Kidney epithelial cell (primary cell): ENCODE data around the gene ERBB3. TPM values are rescaled to one million over a fixed set of nuclear protein-coding genes. Genes with fewer than 3 reads are reported as not detected.
"Not testable (repeated sequence)": the region's sequence is repeated elsewhere in the genome, so short reads cannot be mapped to it uniquely, and the experiment has no call there.

ENCODE experiments used
- DNase-seq: peaks from one replicate; pipeline ENCODE4 v3.0.0-alpha.2; 2010; ENCODE audit warnings: low read depth
- H3K27me3 ChIP-seq: 2 replicates; pipeline ENCODE4 v1.6.0; 2011; ENCODE audit warnings: low read length; ENCODE audit not compliant: control insufficient read depth, insufficient read depth
- H3K36me3 ChIP-seq: 2 replicates; pipeline ENCODE4 v1.5.1; 2011; ENCODE audit warnings: low read length; ENCODE audit not compliant: control insufficient read depth, insufficient read depth
- H3K4me3 ChIP-seq: 2 replicates; pipeline ENCODE4 v1.5.1; 2011; ENCODE audit warnings: low read depth, mild to moderate bottlenecking, control low read depth, low read length
- total RNA-seq: library from RNA; depleted of rRNA; stranded (reverse); fragments of >200 nt; gene quantifications from 2 replicates; pipeline ENCODE4 v1.2.3, GENCODE V29; 2015
- TF ChIP-seq, protein P1 (sequence below): IDR thresholded peaks from 2 replicates; pipeline ENCODE4 v1.5.1; 2011; ENCODE audit warnings: mild to moderate bottlenecking, moderate library complexity, low read length, control low read depth, inconsistent platforms; ENCODE audit not compliant: insufficient read depth, poor library complexity, severe bottlenecking

Gene ERBB3
- total RNA-seq, 1 donor from 2014 or later: 17.3 TPM

DNA sequence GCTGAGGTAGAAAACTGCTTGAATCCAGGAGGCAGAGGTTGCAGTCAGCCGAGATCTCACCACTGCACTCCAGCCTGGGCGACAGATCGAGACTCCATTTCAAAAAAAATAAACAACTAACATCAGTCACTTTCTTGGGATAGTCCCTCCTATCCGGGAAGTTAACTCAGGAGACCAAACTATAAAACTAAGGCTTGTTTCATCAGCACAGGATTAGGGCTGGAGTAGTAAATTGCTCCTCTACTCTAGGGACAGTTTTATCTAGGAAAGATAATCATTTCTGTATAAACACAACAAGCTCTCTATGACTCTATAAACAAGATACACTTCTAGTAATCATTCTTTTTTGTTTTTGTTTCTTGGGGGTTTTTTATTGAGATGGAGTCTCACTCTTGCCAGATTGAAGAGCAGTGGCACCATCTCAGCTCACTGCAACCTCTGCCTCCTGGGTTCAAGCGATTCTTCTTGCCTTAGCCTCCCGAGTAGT, 26.5 kb upstream of the ERBB3 start:
- Histone ChIP-seq H3K4me3 (no peak overlapping the region), H3K27me3 (no peaks in the 10 kb centered on the region), H3K36me3 (no peaks in the 10 kb centered on the region)
- no peak for DNase-seq
- TF ChIP-seq, protein P1, sequence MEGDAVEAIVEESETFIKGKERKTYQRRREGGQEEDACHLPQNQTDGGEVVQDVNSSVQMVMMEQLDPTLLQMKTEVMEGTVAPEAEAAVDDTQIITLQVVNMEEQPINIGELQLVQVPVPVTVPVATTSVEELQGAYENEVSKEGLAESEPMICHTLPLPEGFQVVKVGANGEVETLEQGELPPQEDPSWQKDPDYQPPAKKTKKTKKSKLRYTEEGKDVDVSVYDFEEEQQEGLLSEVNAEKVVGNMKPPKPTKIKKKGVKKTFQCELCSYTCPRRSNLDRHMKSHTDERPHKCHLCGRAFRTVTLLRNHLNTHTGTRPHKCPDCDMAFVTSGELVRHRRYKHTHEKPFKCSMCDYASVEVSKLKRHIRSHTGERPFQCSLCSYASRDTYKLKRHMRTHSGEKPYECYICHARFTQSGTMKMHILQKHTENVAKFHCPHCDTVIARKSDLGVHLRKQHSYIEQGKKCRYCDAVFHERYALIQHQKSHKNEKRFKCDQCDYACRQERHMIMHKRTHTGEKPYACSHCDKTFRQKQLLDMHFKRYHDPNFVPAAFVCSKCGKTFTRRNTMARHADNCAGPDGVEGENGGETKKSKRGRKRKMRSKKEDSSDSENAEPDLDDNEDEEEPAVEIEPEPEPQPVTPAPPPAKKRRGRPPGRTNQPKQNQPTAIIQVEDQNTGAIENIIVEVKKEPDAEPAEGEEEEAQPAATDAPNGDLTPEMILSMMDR: no peak

DNA sequence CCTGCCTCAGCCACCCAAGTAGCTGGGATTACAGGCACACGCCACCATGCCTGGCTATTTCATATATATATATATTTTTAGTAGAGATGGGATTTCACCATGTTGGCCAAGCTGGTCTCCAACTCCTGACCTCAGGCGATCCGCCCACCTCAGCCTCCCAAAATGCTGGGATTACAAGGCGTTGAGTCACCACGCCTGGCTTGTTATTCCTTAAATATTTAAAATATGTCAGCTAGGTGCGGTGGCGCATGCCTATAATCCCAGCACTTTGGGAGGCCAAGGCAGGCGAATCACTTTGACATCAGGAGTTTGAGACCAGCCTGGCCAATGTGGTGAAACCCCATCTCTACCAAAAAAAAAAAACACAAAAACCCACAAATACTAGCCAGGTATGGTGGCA, 20.0 kb upstream of the ERBB3 start:
- not testable (repeated sequence) for DNase-seq, H3K4me3 ChIP-seq, H3K36me3 ChIP-seq, H3K27me3 ChIP-seq

DNA sequence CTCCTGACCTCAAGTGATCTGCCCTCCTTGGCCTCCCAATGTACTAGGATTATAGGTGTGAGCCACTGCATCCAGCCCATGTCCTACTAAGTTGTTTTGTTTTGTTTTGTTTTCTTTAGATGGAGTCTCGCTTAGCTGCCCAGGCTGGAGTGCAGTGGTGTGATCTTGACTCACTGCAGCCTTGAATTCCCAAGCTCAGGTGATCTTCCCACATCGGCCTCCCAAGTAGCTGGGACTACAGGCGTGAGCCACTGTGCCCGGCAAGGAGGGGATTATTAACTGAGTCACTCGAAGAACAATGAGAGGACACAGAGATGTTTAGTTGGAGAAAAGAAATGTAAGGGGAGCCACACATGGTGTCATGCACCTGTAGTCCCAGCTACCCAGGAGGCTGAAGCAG, 18.0 kb upstream of the ERBB3 start:
- TF ChIP-seq, protein P1: no peak
- no peaks in the 10 kb centered on the region for H3K27me3 ChIP-seq
- peak; percentile 49 for DNase-seq
- H3K36me3 ChIP-seq: no peaks in the 10 kb centered on the region
- H3K4me3 ChIP-seq: no peak overlapping the region

DNA sequence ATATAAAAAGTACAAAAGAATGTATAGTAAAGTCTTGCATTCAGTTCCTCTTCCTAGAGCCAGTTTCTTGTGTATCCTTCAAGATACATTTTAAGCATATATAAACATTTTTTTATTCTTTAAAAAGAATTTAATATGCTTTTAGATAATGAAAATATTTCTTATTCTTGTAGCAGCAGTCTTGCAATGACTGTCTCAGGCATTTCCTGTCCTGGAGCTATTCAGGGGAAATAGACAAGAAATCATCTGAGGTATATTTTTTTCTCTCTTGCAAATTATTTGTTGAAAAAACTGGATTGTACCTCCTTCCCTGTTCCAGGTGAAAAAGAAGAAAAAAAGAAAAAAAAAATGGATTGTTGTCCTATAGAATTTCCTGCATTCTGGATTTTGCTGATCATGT, 17.0 kb upstream of the ERBB3 start:
- no peak for DNase-seq
- Histone ChIP-seq H3K4me3 (no peak overlapping the region), H3K36me3 (no peaks in the 10 kb centered on the region), H3K27me3 (no peaks in the 10 kb centered on the region)
- TF ChIP-seq, protein P1: no peak

DNA sequence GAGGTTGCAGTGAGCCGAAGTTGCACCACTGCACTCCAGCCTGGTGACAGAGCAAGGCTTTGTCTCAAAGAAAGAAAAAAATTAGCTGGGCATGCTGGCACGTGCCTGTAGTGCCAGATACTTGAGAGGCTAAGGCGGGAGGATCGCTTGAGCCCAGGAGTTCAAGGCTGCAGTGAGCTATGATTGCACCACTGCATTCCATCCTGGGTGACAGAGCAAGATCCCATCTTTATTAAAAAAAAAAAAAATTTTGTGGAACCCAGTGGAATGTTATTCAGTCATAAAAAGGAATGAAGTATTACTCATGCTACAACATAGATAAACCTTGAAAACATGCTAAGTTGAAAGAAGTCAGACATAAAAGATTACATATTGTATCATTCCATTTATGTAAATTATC, 8.3 kb upstream of the ERBB3 start:
- no peak overlapping the region for H3K4me3 ChIP-seq
- H3K36me3 ChIP-seq: no peaks in the 10 kb centered on the region
- no peak for DNase-seq
- H3K27me3 ChIP-seq: no peaks in the 10 kb centered on the region
- TF ChIP-seq, protein P1: no peak

DNA sequence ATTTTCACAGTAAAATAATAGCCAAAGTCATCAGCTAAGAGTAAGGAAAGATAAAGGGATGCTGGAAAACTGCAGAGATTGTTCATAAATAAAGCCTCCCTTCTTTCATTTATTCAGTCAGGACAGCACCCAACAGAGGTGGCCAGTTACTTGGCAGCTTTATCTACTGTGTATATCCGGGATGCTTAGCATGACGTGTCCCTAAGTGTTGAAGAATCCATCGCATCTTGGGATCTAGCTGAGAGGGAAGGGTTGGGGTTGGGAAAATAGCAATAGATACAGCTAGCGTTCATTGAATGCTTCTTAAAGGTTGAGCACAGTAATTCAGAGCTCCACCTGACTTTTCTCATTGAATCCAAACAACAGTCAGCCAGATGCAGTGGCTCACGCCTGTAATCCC, 5.6 kb upstream of the ERBB3 start:
- Histone ChIP-seq H3K36me3 (no peaks in the 10 kb centered on the region), H3K27me3 (no peaks in the 10 kb centered on the region), H3K4me3 (no peak overlapping the region)
- DNase-seq: no peak
- TF ChIP-seq, protein P1: no peak

DNA sequence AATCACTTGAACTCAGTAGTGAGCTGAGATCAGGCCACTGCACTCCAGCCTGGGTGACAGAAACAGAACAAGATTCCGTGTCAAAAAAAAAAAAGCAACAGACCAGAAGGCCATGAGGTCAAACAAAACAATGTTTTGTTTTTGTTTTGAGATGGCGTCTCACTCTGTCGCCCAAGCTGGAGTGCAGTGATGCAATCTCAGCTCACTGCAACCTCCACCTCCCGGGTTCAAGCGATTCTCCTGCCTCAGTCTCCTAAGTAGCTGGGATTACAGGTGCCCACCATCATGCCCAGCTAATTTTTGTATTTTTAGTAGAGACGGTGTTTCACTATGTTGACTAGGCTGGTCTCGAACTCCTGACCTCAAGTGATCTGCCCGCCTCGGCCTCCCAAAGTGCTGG, 2.0 kb upstream of the ERBB3 start:
- not testable (repeated sequence) for H3K4me3 ChIP-seq, H3K27me3 ChIP-seq, DNase-seq, H3K36me3 ChIP-seq
